GM13977 (cell line): Measurements from ENCODE around the gene LRP1B.

Source experiments
- DNase-seq: peaks from one replicate; pipeline ENCODE4 v3.0.0; 2012; ENCODE audit warnings: low spot score
- CTCF ChIP-seq: IDR thresholded peaks from 2 replicates; pipeline ENCODE4 v1.5.1; 2012; ENCODE audit warnings: mild to moderate bottlenecking, control low read depth; ENCODE audit not compliant: insufficient read depth; ENCODE audit errors: extremely low read depth, missing control alignments
- in situ Hi-C: fragments of 300-500 bp; cut with MboI; formaldehyde crosslinking; loops from one replicate; pipeline ENCODE4 v1.12.0; 2022; ENCODE audit warnings: low sequenced_read_pairs, low pct_unique_long_range_greater_than_20kb, mixed read lengths, inconsistent platforms; ENCODE audit not compliant: unreplicated experiment

Gene LRP1B

GRCh38 chr2:141931797-141932196, 199.0 kb downstream of the LRP1B start:
- in situ Hi-C loops: no loop called here
- DNase-seq: no peak
- no peak for TF ChIP-seq CTCF

- in situ Hi-C loops: no loop called here
- TF ChIP-seq CTCF: no peak
- DNase-seq: no peak
Measured at GRCh38 chr2:141930803-141931202, 200.0 kb downstream of the LRP1B start.

GRCh38 chr2:141929331-141930252, 201.2 kb downstream of the LRP1B start:
- in situ Hi-C loops: no loop called here
- DNase-seq: no peak

GRCh38 chr2:141928476-141928875, 202.3 kb downstream of the LRP1B start:
- DNase-seq: no peak
- in situ Hi-C loops: no loop called here
- no peak for TF ChIP-seq CTCF

More at GRCh38 chr2:141929331-141930252, 201.2 kb downstream of the LRP1B start:
- TF ChIP-seq CTCF: no peak

GRCh38 chr2:141927536-141927935, 203.3 kb downstream of the LRP1B start:
- no peak for TF ChIP-seq CTCF
- DNase-seq: no peak
- in situ Hi-C loops: no loop called here

GRCh38 chr2:141925511-141925910, 205.3 kb downstream of the LRP1B start:
- in situ Hi-C loops: no loop called here
- DNase-seq: no peak
- TF ChIP-seq CTCF: no peak

- DNase-seq: no peak
- in situ Hi-C loops: no loop called here
- TF ChIP-seq CTCF: no peak
Measured at GRCh38 chr2:141923657-141924056, 207.2 kb downstream of the LRP1B start.
